Measurements from ENCODE around the gene NOP53. TPM values are rescaled to one million over a fixed set of nuclear protein-coding genes. Genes with fewer than 3 reads are reported as not detected.

NOP53 gene
- total and polyA plus RNA-seq, 2 of the 4 experiments (the other 2 are of a cell fraction), result 59.5 to 83.2 TPM

DNA sequence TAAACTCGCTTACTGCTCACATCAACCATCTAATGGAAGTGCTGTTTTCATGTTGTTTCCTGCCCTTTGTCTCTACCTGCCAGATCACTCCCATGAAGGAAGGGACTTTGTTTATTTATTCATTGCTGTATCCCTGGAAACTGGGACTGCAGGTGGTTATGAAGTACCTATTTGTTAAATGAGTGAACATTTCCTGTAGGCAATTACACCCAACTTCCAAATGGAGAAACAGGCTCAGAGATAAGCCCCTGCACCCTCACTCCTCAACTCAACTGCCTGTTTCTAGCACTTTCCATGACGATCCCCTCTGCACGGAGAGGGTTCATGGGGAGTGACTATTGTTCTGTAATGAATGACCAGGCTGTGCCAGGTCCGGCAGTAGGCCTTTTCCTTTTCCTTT, 31.2 kb downstream of the NOP53 start:
- dilution Hi-C loops (cut with HindIII; ENCODE audit: low sequenced_read_pairs, unreplicated experiment), result no loop called here

More for the DNA sequence above, 31.2 kb downstream of the NOP53 start:
- Histone ChIP-seq H3K14ac (replicated peaks; ENCODE audit: low read depth, low read length) (no peak overlapping the region), H2AFZ (replicated peaks; ENCODE audit: low read length, poor library complexity) (no peak overlapping the region), H3K79me1 (ENCODE audit: low read depth in 1 of 2, low read length in 2 of 2) (peaks cover 22 to 36% of the 10 kb centered on the region in 2 experiments), H2AK9ac (replicated peaks; ENCODE audit: low read depth, low read length, poor library complexity) (no peak overlapping the region), H3K36me3 (ENCODE audit: control insufficient read depth, insufficient read depth, low read length) (peaks cover 12% of the 10 kb centered on the region), H3K4me3 (ENCODE audit: insufficient read depth, low read depth, low read length) (no peak overlapping the region), H3K4me2 (ENCODE audit: low read depth, low read length) (no peak overlapping the region), H4K8ac (ENCODE audit: low read depth in 2 of 2, low read length in 2 of 2) (no peak overlapping the region), H4K5ac (ENCODE audit: low read depth, low read length) (no peak overlapping the region), H3K56ac (ENCODE audit: extremely low read depth, insufficient read depth, low read length) (no peak overlapping the region), H2BK5ac (ENCODE audit: low read depth, low read length, poor library complexity, severe bottlenecking) (no peak overlapping the region), H3K4ac (ENCODE audit: low read depth, low read length) (no peak overlapping the region), H3K27me3 (ENCODE audit: control insufficient read depth, insufficient read depth, low read length) (no peaks in the 10 kb centered on the region), H3K9me1 (ENCODE audit: insufficient read depth, low read length) (peaks cover 11% of the 10 kb centered on the region), H2BK15ac (ENCODE audit: low read depth, low read length) (no peak overlapping the region), H3K9me3 (ENCODE audit: control insufficient read depth, insufficient read depth, low read length) (no peaks in the 10 kb centered on the region), H3K4me1 (ENCODE audit: control insufficient read depth, insufficient read depth, low read length) (peaks cover 2% of the 10 kb centered on the region; the same call in 1 of the 2 replicates), H3K27ac (ENCODE audit: insufficient read depth, low read length) (no peak overlapping the region), H4K91ac (ENCODE audit: insufficient read depth, low read depth, low read length) (no peak overlapping the region), H2BK20ac (ENCODE audit: low read depth, low read length) (no peak overlapping the region), H3K18ac (ENCODE audit: low read depth, low read length) (no peak overlapping the region), H3K23ac (ENCODE audit: low read depth, low read length) (no peak overlapping the region), H4K20me1 (ENCODE audit: insufficient read depth, low read length) (peaks cover 21% of the 10 kb centered on the region; the same call in 1 of the 2 replicates), H3K9ac (ENCODE audit: low read depth, low read length) (no peak overlapping the region), H2AK5ac (ENCODE audit: low read depth, low read length) (no peak overlapping the region), H2BK120ac (ENCODE audit: low read depth, low read length) (no peak overlapping the region)
- WGBS, 2 experiments (ENCODE audit: extremely low coverage in 2 of 2, insufficient read length in 1 of 2), result no CpG with 5 or more reads among the region's 4 CpGs
- no peak for TF ChIP-seq CEBPB (IDR thresholded peaks at IDR 0.05; ENCODE audit: low read depth, low read length)
- no peak for TF ChIP-seq CHD1 (IDR thresholded peaks at IDR 0.05; ENCODE audit: low read depth, low read length)
- TF ChIP-seq RFX5 (IDR thresholded peaks at IDR 0.05; ENCODE audit: low read depth, low read length), result no peak
- no peak for TF ChIP-seq FOS (IDR thresholded peaks at IDR 0.05; ENCODE audit: low read depth, low read length)
- no peak for TF ChIP-seq MXI1 (IDR thresholded peaks at IDR 0.05; ENCODE audit: borderline replicate concordance, low read depth, low read length)
- TF ChIP-seq, protein P1, sequence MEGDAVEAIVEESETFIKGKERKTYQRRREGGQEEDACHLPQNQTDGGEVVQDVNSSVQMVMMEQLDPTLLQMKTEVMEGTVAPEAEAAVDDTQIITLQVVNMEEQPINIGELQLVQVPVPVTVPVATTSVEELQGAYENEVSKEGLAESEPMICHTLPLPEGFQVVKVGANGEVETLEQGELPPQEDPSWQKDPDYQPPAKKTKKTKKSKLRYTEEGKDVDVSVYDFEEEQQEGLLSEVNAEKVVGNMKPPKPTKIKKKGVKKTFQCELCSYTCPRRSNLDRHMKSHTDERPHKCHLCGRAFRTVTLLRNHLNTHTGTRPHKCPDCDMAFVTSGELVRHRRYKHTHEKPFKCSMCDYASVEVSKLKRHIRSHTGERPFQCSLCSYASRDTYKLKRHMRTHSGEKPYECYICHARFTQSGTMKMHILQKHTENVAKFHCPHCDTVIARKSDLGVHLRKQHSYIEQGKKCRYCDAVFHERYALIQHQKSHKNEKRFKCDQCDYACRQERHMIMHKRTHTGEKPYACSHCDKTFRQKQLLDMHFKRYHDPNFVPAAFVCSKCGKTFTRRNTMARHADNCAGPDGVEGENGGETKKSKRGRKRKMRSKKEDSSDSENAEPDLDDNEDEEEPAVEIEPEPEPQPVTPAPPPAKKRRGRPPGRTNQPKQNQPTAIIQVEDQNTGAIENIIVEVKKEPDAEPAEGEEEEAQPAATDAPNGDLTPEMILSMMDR (conservative IDR thresholded peaks at IDR 0.05; ENCODE audit: low read depth, low read length), result no peak
- TF ChIP-seq MAFK (IDR thresholded peaks at IDR 0.05; ENCODE audit: low read depth, low read length), result no peak
- TF ChIP-seq, protein P2, sequence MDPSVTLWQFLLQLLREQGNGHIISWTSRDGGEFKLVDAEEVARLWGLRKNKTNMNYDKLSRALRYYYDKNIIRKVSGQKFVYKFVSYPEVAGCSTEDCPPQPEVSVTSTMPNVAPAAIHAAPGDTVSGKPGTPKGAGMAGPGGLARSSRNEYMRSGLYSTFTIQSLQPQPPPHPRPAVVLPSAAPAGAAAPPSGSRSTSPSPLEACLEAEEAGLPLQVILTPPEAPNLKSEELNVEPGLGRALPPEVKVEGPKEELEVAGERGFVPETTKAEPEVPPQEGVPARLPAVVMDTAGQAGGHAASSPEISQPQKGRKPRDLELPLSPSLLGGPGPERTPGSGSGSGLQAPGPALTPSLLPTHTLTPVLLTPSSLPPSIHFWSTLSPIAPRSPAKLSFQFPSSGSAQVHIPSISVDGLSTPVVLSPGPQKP (IDR thresholded peaks at IDR 0.05; ENCODE audit: borderline replicate concordance, low read depth, low read length), result no peak
- TF ChIP-seq, protein P3, sequence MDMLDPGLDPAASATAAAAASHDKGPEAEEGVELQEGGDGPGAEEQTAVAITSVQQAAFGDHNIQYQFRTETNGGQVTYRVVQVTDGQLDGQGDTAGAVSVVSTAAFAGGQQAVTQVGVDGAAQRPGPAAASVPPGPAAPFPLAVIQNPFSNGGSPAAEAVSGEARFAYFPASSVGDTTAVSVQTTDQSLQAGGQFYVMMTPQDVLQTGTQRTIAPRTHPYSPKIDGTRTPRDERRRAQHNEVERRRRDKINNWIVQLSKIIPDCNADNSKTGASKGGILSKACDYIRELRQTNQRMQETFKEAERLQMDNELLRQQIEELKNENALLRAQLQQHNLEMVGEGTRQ (IDR thresholded peaks at IDR 0.05; ENCODE audit: low read depth, low read length), result no peak
- DNase-seq (no peak), ATAC-seq (ENCODE audit: low read depth) (no peak)
- ChIA-PET CTCF (interaction anchor here (1.4 kb wide), 1 partner anchor 11 kb away, joined by 4 read pairs; no protein-coding TSS in a partner anchor), POLR2A (ENCODE audit: unreplicated experiment) (no interaction called here)
- intact Hi-C loops (cut with micrococcal nuclease), result no loop called here
- in situ Hi-C loops (cut with MboI; ENCODE audit: low sequenced_read_pairs), result no loop called here
- no TSS peak for BruUV-seq (replicated peaks)

All from IMR-90 (cell line).